GM12865 (cell line): ENCODE results near the gene OPN1MW3.
A peak's percentile ranks its signal among the peaks of the same experiment; 100 is the strongest.
"Not testable (repeated sequence)": the region's sequence is repeated elsewhere in the genome, so short reads cannot be mapped to it uniquely, and the experiment has no call there.

Source experiments
- DNase-seq: peaks from one replicate; pipeline ENCODE4 v3.0.0; 2010; ENCODE audit warnings: low read depth
- H3K4me3 ChIP-seq: 2 replicates; pipeline ENCODE4 v1.5.1; 2011; ENCODE audit warnings: mild to moderate bottlenecking, low read depth, low read length, control low read depth
- TF ChIP-seq, protein P1 (sequence below): IDR thresholded peaks from 2 replicates; pipeline ENCODE4 v1.5.1; 2011; ENCODE audit warnings: low read length, control low read depth, low read depth, inconsistent platforms; ENCODE audit not compliant: insufficient read depth; ENCODE audit errors: missing control alignments

The OPN1MW3 gene

DNA sequence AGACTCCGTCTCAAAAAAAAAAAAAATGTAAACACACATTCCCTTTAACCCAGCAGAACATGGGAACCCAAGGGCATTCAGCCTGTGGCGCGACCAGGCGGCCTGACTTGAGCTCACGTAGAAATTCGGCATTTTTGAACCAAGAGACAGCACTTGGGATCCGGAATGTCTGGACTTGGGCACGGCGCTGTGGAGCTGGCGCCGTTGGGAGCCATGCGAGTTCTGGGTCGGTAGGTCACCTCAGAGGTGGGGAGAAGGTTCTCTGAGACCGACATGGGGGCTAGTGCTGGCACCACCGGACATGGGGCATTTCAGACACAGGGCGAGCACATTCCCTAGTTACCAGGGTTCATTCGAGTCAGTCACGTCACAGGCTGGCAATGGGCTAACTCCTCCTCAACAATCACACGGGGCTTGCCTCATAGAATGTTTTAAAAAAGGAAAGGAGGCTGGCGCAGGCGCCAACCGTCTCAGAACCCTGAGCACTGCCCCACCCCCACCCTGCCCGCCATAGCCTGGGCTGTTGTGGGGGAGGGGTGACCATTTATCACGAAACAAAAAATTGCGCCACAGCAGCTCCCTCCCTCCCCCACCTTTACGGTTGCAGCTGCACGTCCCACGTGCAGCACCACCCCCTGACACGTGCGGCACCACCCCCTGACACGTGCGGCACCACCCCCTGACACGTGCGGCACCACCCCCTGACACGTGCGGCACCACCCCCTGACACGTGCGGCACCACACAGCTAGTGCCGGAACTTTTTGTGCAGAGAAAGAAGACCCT, 37.6 kb downstream of the OPN1MW3 start, which contains the start of gene TEX28:
Gene TEX28 (minus strand): TSS at position 334 of the 784 bp plus-strand sequence. CDS start 3,007 bp downstream, outside the sequence.
- TF ChIP-seq, protein P1, sequence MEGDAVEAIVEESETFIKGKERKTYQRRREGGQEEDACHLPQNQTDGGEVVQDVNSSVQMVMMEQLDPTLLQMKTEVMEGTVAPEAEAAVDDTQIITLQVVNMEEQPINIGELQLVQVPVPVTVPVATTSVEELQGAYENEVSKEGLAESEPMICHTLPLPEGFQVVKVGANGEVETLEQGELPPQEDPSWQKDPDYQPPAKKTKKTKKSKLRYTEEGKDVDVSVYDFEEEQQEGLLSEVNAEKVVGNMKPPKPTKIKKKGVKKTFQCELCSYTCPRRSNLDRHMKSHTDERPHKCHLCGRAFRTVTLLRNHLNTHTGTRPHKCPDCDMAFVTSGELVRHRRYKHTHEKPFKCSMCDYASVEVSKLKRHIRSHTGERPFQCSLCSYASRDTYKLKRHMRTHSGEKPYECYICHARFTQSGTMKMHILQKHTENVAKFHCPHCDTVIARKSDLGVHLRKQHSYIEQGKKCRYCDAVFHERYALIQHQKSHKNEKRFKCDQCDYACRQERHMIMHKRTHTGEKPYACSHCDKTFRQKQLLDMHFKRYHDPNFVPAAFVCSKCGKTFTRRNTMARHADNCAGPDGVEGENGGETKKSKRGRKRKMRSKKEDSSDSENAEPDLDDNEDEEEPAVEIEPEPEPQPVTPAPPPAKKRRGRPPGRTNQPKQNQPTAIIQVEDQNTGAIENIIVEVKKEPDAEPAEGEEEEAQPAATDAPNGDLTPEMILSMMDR = no peak
- DNase-seq = no peak

GRCh38 chrX:154295664-154296310, 38.4 kb downstream of the OPN1MW3 start, which contains the start of gene TKTL1:
Gene TKTL1 (plus strand): TSS chrX:154295795. CDS start chrX:154295860, 65 bp downstream.
- DNase-seq = no peak
- TF ChIP-seq, protein P1 = no peak
- H3K4me3 ChIP-seq = no peak within 1 kb of the TSS

More for the DNA sequence above, 37.6 kb downstream of the OPN1MW3 start, which contains the start of gene TEX28:
- H3K4me3 ChIP-seq = no peak within 1 kb of the TSS

DNA sequence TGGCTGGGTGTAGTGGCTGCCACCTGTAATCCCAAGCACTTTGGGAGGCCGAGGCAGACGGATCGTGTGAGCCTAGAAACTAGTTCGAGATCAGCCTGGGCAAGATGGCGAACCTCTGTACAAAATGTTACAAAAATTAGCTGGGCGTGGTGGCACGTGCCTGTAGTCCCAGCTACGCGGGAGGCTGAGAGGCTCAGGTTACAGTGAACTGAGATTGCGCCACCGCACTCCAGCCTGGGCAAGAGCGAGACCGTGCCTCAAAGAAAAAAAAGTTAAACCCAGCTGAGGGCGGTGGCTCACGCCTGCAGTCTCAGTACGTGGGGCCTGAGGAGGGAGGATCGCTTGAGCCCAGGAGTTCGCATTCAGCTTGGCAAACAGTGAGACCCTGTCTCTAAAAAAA, 39.3 kb downstream of the OPN1MW3 start:
- no peak for DNase-seq
- no peak overlapping the region for H3K4me3 ChIP-seq
- TF ChIP-seq, protein P1 = no peak

GRCh38 chrX:154298312-154298711, 40.9 kb downstream of the OPN1MW3 start:
- DNase-seq = peak; percentile 35
- H3K4me3 ChIP-seq = no peak overlapping the region

DNA sequence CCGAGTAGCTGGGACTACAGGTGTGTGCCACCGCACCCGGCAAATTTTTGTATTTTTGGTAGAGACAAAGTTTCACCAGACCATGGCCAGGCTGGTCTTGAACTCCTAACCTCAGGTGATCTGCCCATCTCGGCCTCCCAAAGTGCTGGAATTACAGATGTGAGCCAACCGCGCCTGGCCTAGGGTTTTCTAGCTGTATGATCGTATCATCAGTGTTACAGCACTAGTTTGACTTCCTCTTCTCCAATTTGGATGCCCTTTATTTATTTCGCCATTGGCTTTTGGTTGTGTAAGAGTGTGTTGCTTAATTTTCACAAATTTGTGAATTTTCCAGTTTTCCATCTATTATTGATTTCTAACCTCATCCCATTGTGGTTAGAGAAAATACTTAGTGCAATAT, 43.4 kb downstream of the OPN1MW3 start:
- TF ChIP-seq, protein P1 = no peak
- no peak for DNase-seq
- H3K4me3 ChIP-seq = no peak overlapping the region

More at GRCh38 chrX:154298312-154298711, 40.9 kb downstream of the OPN1MW3 start:
- TF ChIP-seq, protein P1 = no peak

- not testable (repeated sequence) for DNase-seq, H3K4me3 ChIP-seq
Observed at GRCh38 chrX:154302998-154303397, 45.6 kb downstream of the OPN1MW3 start.

DNA sequence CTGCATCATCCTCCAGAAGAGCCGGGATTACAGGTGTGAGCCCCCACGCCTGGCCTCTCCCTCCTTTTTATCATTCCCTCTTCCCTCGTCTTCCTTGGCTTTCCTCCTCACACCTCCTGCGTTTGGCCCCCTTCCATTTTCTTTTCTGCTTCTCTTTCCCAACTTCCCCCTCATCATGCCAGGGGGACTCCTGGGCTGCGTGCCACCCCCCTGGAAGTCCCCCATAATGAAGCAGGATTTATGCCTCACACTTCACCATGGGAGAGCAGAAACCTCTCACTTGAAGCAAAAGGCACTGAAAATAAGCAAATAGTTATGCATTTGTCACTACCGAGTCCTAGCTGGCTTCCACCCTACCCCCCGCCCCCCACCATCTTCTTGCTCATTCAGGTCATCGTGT, 46.1 kb downstream of the OPN1MW3 start:
- DNase-seq = no peak
- TF ChIP-seq, protein P1 = no peak
- H3K4me3 ChIP-seq = no peak overlapping the region
